HEK293 (cell line): Measurements from ENCODE around the gene KLHL29.

Source experiments
- CTCF ChIA-PET: fragments of 350-600 bp; formaldehyde crosslinking; extraction: SDS; loops from one replicate; lab custom pipeline; 2021; ENCODE audit warnings: antibody characterized with exemption; lab: Yijun Ruan, JAX
- POLR2A ChIA-PET: fragments of 300-600 bp; formaldehyde crosslinking; extraction: SDS; loops from one replicate; lab custom pipeline; 2020; ENCODE audit warnings: antibody characterized with exemption, inconsistent platforms; lab: Yijun Ruan, JAX
- H3K27ac ChIP-seq: fragments of 200-500 bp; sonication (Bioruptor generic); 2 replicates; pipeline ENCODE4 v1.5.1; 2014; ENCODE audit warnings: low read depth, low read length, control low read depth, inconsistent platforms; ENCODE audit errors: extremely low read depth
- H3K36me3 ChIP-seq, 2 experiments: fragments of 200-500 bp in 1 of 2; sonication (Bioruptor generic) in 1 of 2; 1 replicate in 1 of 2; 2 replicates in 1 of 2; pipeline ENCODE4 v1.5.1; 2014 to 2017; ENCODE audit warnings: inconsistent platforms in 2 of 2, low read length in 2 of 2; ENCODE audit not compliant: control insufficient read depth in 2 of 2, insufficient read depth in 1 of 2
- H3K4me1 ChIP-seq: fragments of 200-500 bp; sonication (Bioruptor generic); 2 replicates; pipeline ENCODE4 v1.5.1; 2014; ENCODE audit warnings: mild to moderate bottlenecking, low read length, inconsistent platforms; ENCODE audit not compliant: control insufficient read depth, insufficient read depth
- H3K4me3 ChIP-seq: 2 replicates; pipeline ENCODE4 v1.5.1; 2011; ENCODE audit warnings: low read depth, mild to moderate bottlenecking, control low read depth, low read length, moderate library complexity
- H3K9me3 ChIP-seq: fragments of 200-500 bp; sonication (Bioruptor generic); 2 replicates; pipeline ENCODE4 v1.5.1; 2014; ENCODE audit warnings: low read depth, low read length, inconsistent platforms; ENCODE audit not compliant: control insufficient read depth, insufficient read depth
- BCL6B ChIP-seq: fragments of 450-650 bp; formaldehyde crosslinking; IDR thresholded peaks from 2 replicates; pipeline ENCODE4 v1.5.1; 2017; ENCODE audit warnings: missing biosample characterization, missing genetic modification characterization
- GLI2 ChIP-seq: fragments of 450-650 bp; formaldehyde crosslinking; IDR thresholded peaks from 2 replicates; pipeline ENCODE4; 2017; ENCODE audit warnings: missing biosample characterization, missing genetic modification characterization, low read depth, borderline replicate concordance
- KLF16 ChIP-seq: fragments of 450-650 bp; formaldehyde crosslinking; IDR thresholded peaks from 2 replicates; pipeline ENCODE4 v1.5.1; 2017; ENCODE audit warnings: missing biosample characterization, missing genetic modification characterization
- PRDM6 ChIP-seq: fragments of 450-650 bp; formaldehyde crosslinking; IDR thresholded peaks from 2 replicates; pipeline ENCODE4 v1.5.1; 2017; ENCODE audit warnings: missing biosample characterization, missing genetic modification characterization
- SETDB1 ChIP-seq: IDR thresholded peaks from one replicate; pipeline ENCODE4 v1.6.1; 2017; ENCODE audit warnings: mild to moderate bottlenecking, low read length, moderate library complexity, mixed read lengths; ENCODE audit not compliant: insufficient read length
- TSHZ1 ChIP-seq: fragments of 450-650 bp; formaldehyde crosslinking; IDR thresholded peaks from 2 replicates; pipeline ENCODE4 v1.5.1; 2016; ENCODE audit warnings: missing biosample characterization, missing genetic modification characterization, borderline replicate concordance
- ZBTB7A ChIP-seq: fragments of 450-650 bp; formaldehyde crosslinking; IDR thresholded peaks from 2 replicates; pipeline ENCODE4 v1.5.1; 2016; ENCODE audit warnings: low read depth, missing biosample characterization, missing genetic modification characterization
- ZIC2 ChIP-seq: fragments of 450-650 bp; formaldehyde crosslinking; IDR thresholded peaks from 2 replicates; pipeline ENCODE4 v1.5.1; 2016; ENCODE audit warnings: missing biosample characterization, missing genetic modification characterization
- ZNF132 ChIP-seq: fragments of 450-650 bp; formaldehyde crosslinking; IDR thresholded peaks from 2 replicates; pipeline ENCODE4 v1.5.1; 2017; ENCODE audit warnings: missing biosample characterization, missing genetic modification characterization, borderline replicate concordance
- ZNF211 ChIP-seq: fragments of 450-650 bp; formaldehyde crosslinking; IDR thresholded peaks from 2 replicates; pipeline ENCODE4 v1.5.1; 2016; ENCODE audit warnings: low read depth, missing biosample characterization, missing genetic modification characterization
- ZNF221 ChIP-seq: fragments of 450-650 bp; formaldehyde crosslinking; IDR thresholded peaks from 2 replicates; pipeline ENCODE4 v1.5.1; 2017; ENCODE audit warnings: missing biosample characterization, missing genetic modification characterization, borderline replicate concordance
- ZNF239 ChIP-seq: fragments of 450-650 bp; formaldehyde crosslinking; IDR thresholded peaks from 2 replicates; pipeline ENCODE4 v1.5.1; 2016; ENCODE audit warnings: missing biosample characterization, missing genetic modification characterization
- ZNF248 ChIP-seq: fragments of 450-650 bp; formaldehyde crosslinking; IDR thresholded peaks from 2 replicates; pipeline ENCODE4 v1.5.1; 2017; ENCODE audit warnings: missing biosample characterization, missing genetic modification characterization
- ZNF302 ChIP-seq: fragments of 450-650 bp; formaldehyde crosslinking; IDR thresholded peaks from 2 replicates; pipeline ENCODE4 v1.5.1; 2016; ENCODE audit warnings: missing biosample characterization, missing genetic modification characterization, low read depth
- ZNF423 ChIP-seq: fragments of 450-650 bp; formaldehyde crosslinking; IDR thresholded peaks from 2 replicates; pipeline ENCODE4 v1.5.1; 2016; ENCODE audit warnings: missing biosample characterization, missing genetic modification characterization
- ZNF433 ChIP-seq: fragments of 450-650 bp; formaldehyde crosslinking; IDR thresholded peaks from 2 replicates; pipeline ENCODE4 v1.5.1; 2016; ENCODE audit warnings: missing biosample characterization, missing genetic modification characterization, low read depth
- ZNF514 ChIP-seq: fragments of 450-650 bp; formaldehyde crosslinking; IDR thresholded peaks from 2 replicates; pipeline ENCODE4 v1.5.1; 2016; ENCODE audit warnings: missing biosample characterization, missing genetic modification characterization
- ZNF521 ChIP-seq: fragments of 450-650 bp; formaldehyde crosslinking; IDR thresholded peaks from 2 replicates; pipeline ENCODE4 v1.5.1; 2017; ENCODE audit warnings: missing biosample characterization, mild to moderate bottlenecking, missing genetic modification characterization
- ZNF560 ChIP-seq: fragments of 450-650 bp; formaldehyde crosslinking; IDR thresholded peaks from 2 replicates; pipeline ENCODE4 v1.5.1; 2017; ENCODE audit warnings: missing biosample characterization, missing genetic modification characterization, borderline replicate concordance

Gene KLHL29

GRCh38 chr2:23571527-23572282, 186.7 kb downstream of the KLHL29 start:
- H3K9me3 ChIP-seq = no peaks in the 10 kb centered on the region
- TF ChIP-seq TSHZ1 (tag by site-specific recombination) = no peak
- no peak for TF ChIP-seq ZNF221 (tag by site-specific recombination)
- TF ChIP-seq ZBTB7A = no peak
- TF ChIP-seq ZNF521 (tag by site-specific recombination) = no peak
- TF ChIP-seq KLF16 (tag by site-specific recombination) = no peak
- no peak for TF ChIP-seq BCL6B
- no peak for TF ChIP-seq ZNF239 (tag by site-specific recombination)
- no peak for TF ChIP-seq ZNF132
- no peak for TF ChIP-seq PRDM6 (tag by site-specific recombination)
- TF ChIP-seq ZNF514 (tag by site-specific recombination) = no peak
- no peak for TF ChIP-seq ZNF433
- no peak for TF ChIP-seq ZNF560 (tag by site-specific recombination)
- no peak for TF ChIP-seq ZNF302
- TF ChIP-seq GLI2 = no peak
- peaks cover 0 to 2% of the 10 kb centered on the region in 2 experiments; a peak in 1 of 3 replicates for H3K36me3 ChIP-seq
- H3K27ac ChIP-seq = no peak overlapping the region
- POLR2A ChIA-PET = no interaction called here
- no peaks in the 10 kb centered on the region for H3K4me1 ChIP-seq
- CTCF ChIA-PET = interaction anchor here (0.6 kb wide), 1 partner anchor 47 kb away, joined by 3 read pairs; no protein-coding TSS in a partner anchor
- H3K4me3 ChIP-seq = no peak overlapping the region

- Histone ChIP-seq H3K4me3 (no peak overlapping the region), H3K36me3 (peaks cover 0 to 2% of the 10 kb centered on the region in 2 experiments; a peak in 1 of 3 replicates), H3K9me3 (no peaks in the 10 kb centered on the region), H3K27ac (no peak overlapping the region), H3K4me1 (no peaks in the 10 kb centered on the region)
- POLR2A ChIA-PET = no interaction called here
- no peak for TF ChIP-seq SETDB1
- TF ChIP-seq ZNF211 (tag by site-specific recombination) = no peak
- TF ChIP-seq ZIC2 (tag by site-specific recombination) = peak; percentile 19; the same call in 1 of the 2 replicates
- TF ChIP-seq ZNF248 (tag by site-specific recombination) = no peak
- no peak for TF ChIP-seq ZNF423
- CTCF ChIA-PET = no interaction called here
Measured at GRCh38 chr2:23574919-23575654, 190.1 kb downstream of the KLHL29 start.
